Stimulated activated effector memory CD8-positive, alpha-beta T cell treated with anti-CD3 and anti-CD28 coated beads, Interleukin-12 subunit alpha, Interleukin-12 subunit beta, amount 100 ng/mL, for 72 hours (primary cell): Measurements from ENCODE around the gene BICRA.
"Not testable (repeated sequence)": the region's sequence is repeated elsewhere in the genome, so short reads cannot be mapped to it uniquely, and the experiment has no call there.

Source experiments
- ATAC-seq: fragments of 150-1000 bp; cut with Tn5 transposase; 2 replicates; pipeline ENCODE4 v1.10.0; 2021
- DNase-seq, 2 donors: peaks; one replicate each; pipeline ENCODE4 v3.0.0; 2021 to 2022; ENCODE audit warnings: low spot score in 2 of 2
- H3K27ac Mint-ChIP-seq: one replicate; pipeline ENCODE4 v1.8.0; 2022; ENCODE audit warnings: mild to moderate bottlenecking, mixed read lengths
- H3K36me3 Mint-ChIP-seq: one replicate; pipeline ENCODE4 v1.8.0; 2022; ENCODE audit warnings: mild to moderate bottlenecking, mixed read lengths
- H3K4me1 Mint-ChIP-seq: one replicate; pipeline ENCODE4 v1.8.0; 2022; ENCODE audit warnings: mixed read lengths
- H3K4me3 Mint-ChIP-seq: one replicate; pipeline ENCODE4 v1.8.0; 2022; ENCODE audit warnings: mild to moderate bottlenecking, mixed read lengths
- H3K9me3 Mint-ChIP-seq: one replicate; pipeline ENCODE4 v1.8.0; 2022; ENCODE audit warnings: mixed read lengths

BICRA gene

GRCh38 chr19:47742634-47743033, 133.7 kb downstream of the BICRA start:
- DNase-seq: no peak
- Mint-ChIP-seq H3K9me3 (no peaks in the 10 kb centered on the region), H3K4me3 (peak overlapping the region; percentile 98), H3K36me3 (peaks cover 32% of the 10 kb centered on the region), H3K27ac (peak overlapping the region; percentile 92), H3K4me1 (peaks cover 25% of the 10 kb centered on the region)
- no peak for ATAC-seq

- peaks cover 58% of the 10 kb centered on the region for H3K36me3 Mint-ChIP-seq
- peaks cover 46% of the 10 kb centered on the region for H3K4me1 Mint-ChIP-seq
- ATAC-seq: peak; percentile 80
- no peaks in the 10 kb centered on the region for H3K9me3 Mint-ChIP-seq
- H3K4me3 Mint-ChIP-seq: peak within 1 kb of the TSS; percentile 98
- H3K27ac Mint-ChIP-seq: peak within 1 kb of the TSS; percentile 100
- DNase-seq: peak; percentile 92 to 99
Observed at GRCh38 chr19:47745010-47745901, 136.3 kb downstream of the BICRA start, which contains the start of gene NOP53. Gene NOP53 (plus strand): TSS chr19:47745546. CDS start chr19:47745560, 14 bp downstream.

- ATAC-seq, H3K9me3 Mint-ChIP-seq, DNase-seq: not testable (repeated sequence)
- Mint-ChIP-seq H3K36me3 (peaks cover 67% of the 10 kb centered on the region), H3K27ac (peak overlapping the region; percentile 100), H3K4me3 (peak overlapping the region; percentile 98), H3K4me1 (peaks cover 46% of the 10 kb centered on the region)
Observed at GRCh38 chr19:47746129-47746528, 137.2 kb downstream of the BICRA start.

GRCh38 chr19:47749326-47749725, 140.4 kb downstream of the BICRA start:
- H3K4me1 Mint-ChIP-seq: peaks cover 27% of the 10 kb centered on the region
- peak overlapping the region; percentile 10 for H3K4me3 Mint-ChIP-seq

GRCh38 chr19:47750752-47751151, 141.8 kb downstream of the BICRA start:
- no peak for DNase-seq
- H3K9me3 Mint-ChIP-seq: no peaks in the 10 kb centered on the region
- no peak overlapping the region for H3K4me3 Mint-ChIP-seq
- H3K27ac Mint-ChIP-seq: peak overlapping the region; percentile 54
- peaks cover 100% of the 10 kb centered on the region for H3K36me3 Mint-ChIP-seq
- H3K4me1 Mint-ChIP-seq: peaks cover 21% of the 10 kb centered on the region
- no peak for ATAC-seq

More at GRCh38 chr19:47749326-47749725, 140.4 kb downstream of the BICRA start:
- H3K27ac Mint-ChIP-seq: peak overlapping the region; percentile 71
- H3K36me3 Mint-ChIP-seq: peaks cover 94% of the 10 kb centered on the region
- no peak for DNase-seq
- no peak for ATAC-seq
- no peaks in the 10 kb centered on the region for H3K9me3 Mint-ChIP-seq

- no peak overlapping the region for H3K4me3 Mint-ChIP-seq
Observed at GRCh38 chr19:47752440-47753211, 143.7 kb downstream of the BICRA start.

More at GRCh38 chr19:47752440-47753211, 143.7 kb downstream of the BICRA start:
- DNase-seq (no peak), ATAC-seq (no peak)
- peaks cover 100% of the 10 kb centered on the region for H3K36me3 Mint-ChIP-seq
- H3K9me3 Mint-ChIP-seq: no peaks in the 10 kb centered on the region
- peak overlapping the region; percentile 12 for H3K27ac Mint-ChIP-seq
- peaks cover 21% of the 10 kb centered on the region for H3K4me1 Mint-ChIP-seq
